DMS53 treated with DMSO at 0.1 percent for 48 hours (cell line): ENCODE results near the gene OR4E2.
A peak's percentile ranks its signal among the peaks of the same experiment; 100 is the strongest.
"Not testable (repeated sequence)": the region's sequence is repeated elsewhere in the genome, so short reads cannot be mapped to it uniquely, and the experiment has no call there.

Experiments
- DNase-seq: peaks from one replicate; lab custom pipeline; 2025; ENCODE audit not compliant: unreplicated experiment; lab: John Stamatoyannopoulos, UW

OR4E2 gene

GRCh38 chr14:21694425-21694824 is 40.8 kb downstream of the OR4E2 start:
- no peak for DNase-seq

GRCh38 chr14:21697662-21698061 is 44.0 kb downstream of the OR4E2 start:
- not testable (repeated sequence) for DNase-seq

- not testable (repeated sequence) for DNase-seq
These were observed 44.9 kb downstream of the OR4E2 start for GRCh38 chr14:21698538-21698937.

- no peak for DNase-seq
These were observed 45.9 kb downstream of the OR4E2 start for GRCh38 chr14:21699551-21699950.

- DNase-seq: no peak
These were observed 48.7 kb downstream of the OR4E2 start for GRCh38 chr14:21702316-21702715.

- no peak for DNase-seq
These were observed 50.0 kb downstream of the OR4E2 start for GRCh38 chr14:21703357-21704326.

- DNase-seq: peak; percentile 1
These were observed 50.7 kb downstream of the OR4E2 start for GRCh38 chr14:21704338-21704737.

GRCh38 chr14:21711360-21711961 is 57.8 kb downstream of the OR4E2 start:
- DNase-seq: peak; percentile 2

- no peak for DNase-seq
These were observed 58.4 kb downstream of the OR4E2 start for GRCh38 chr14:21712036-21712435.

GRCh38 chr14:21714318-21714929 is 60.8 kb downstream of the OR4E2 start:
- DNase-seq: no peak
